Upper lobe of left lung (tissue), 4 donors: ENCODE data around the gene JAM3.
"Not testable (repeated sequence)": the region's sequence is repeated elsewhere in the genome, so short reads cannot be mapped to it uniquely, and the experiment has no call there.

Experiments
- CTCF ChIP-seq, 6 experiments: fragments of 450-650 bp in 4 of 6; fragments of 200-600 bp in 2 of 6; sonication (generic) in 2 of 6; IDR thresholded peaks; one replicate each; pipeline ENCODE4 v1.5.1; 2016 to 2019; ENCODE audit warnings: antibody characterized with exemption in 6 of 6
- EP300 ChIP-seq, 4 donors: sonication (generic); formaldehyde crosslinking; IDR thresholded peaks; one replicate each; pipeline ENCODE4 v1.5.1; 2017; ENCODE audit warnings: antibody characterized with exemption in 4 of 4, control low read depth in 2 of 4
- POLR2A ChIP-seq, 4 donors: fragments of 450-650 bp; IDR thresholded peaks; one replicate each; pipeline ENCODE4 v1.5.1; 2016 to 2017; ENCODE audit warnings: antibody characterized with exemption in 4 of 4, mild to moderate bottlenecking in 2 of 4
- POLR2AphosphoS5 ChIP-seq, 2 donors: sonication (generic); formaldehyde crosslinking; IDR thresholded peaks; one replicate each; pipeline ENCODE4 v1.5.1; 2017; ENCODE audit warnings: antibody characterized with exemption in 2 of 2

- not testable (repeated sequence) for TF ChIP-seq CTCF, POLR2AphosphoS5, EP300, POLR2A (IDR thresholded peaks at IDR 0.05)
Observed at GRCh38 chr11:134081258-134081657, 12.4 kb downstream of the JAM3 start.
